ENCODE data around the gene UBE2L3. TPM values are rescaled to one million over a fixed set of nuclear protein-coding genes. Genes with fewer than 3 reads are reported as not detected.
"Not testable (repeated sequence)": the region's sequence is repeated elsewhere in the genome, so short reads cannot be mapped to it uniquely, and the experiment has no call there.

UBE2L3 gene
- total RNA-seq, 1 donor from 2014 or later = 87.5 TPM

DNA sequence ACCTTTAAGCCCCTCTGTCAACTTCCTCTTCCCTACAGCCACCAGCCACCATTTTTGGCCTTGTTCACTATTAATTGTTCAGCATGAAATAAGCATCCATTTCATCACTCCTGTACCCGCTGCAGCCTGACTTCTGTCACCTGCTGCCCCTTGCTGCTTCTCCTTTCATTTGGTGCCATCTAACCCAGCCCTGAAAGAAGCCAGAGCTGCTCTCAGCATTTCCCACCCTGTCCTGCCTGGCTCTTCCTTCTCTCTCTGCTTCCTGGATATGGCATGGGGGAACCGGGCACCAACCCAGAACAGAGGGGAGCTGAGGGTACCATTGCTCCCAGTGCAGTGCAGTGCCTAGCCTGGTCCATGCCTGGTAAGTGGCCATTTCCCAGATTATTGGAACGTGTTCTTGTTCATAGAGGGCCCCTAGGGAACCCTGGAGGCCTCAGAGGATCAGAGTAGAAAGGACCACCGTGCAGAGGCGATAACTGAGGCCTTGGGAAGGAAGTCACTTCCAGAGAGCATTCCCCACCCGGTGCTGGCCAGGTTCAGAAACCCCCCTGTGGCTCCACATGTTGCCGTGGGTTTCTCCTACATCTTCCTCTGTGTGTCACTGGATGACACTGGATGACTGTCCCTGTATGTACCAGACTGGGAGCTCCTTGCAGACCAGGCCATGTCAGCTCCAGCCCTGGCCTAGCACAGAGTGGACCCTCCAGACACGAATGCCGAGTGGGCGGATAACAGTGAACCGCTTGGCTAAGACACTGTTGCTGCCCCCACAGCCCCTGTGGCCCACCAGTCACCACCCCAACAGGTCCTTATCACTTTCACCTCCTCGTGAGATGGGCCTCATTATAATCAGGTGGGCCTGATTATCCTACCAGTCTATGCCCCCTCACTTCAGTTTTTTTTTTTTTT, 57.6 kb downstream of the UBE2L3 start:
- DNase-seq (ENCODE audit: extremely low read depth, low read depth, low spot score) = no peak

DNA sequence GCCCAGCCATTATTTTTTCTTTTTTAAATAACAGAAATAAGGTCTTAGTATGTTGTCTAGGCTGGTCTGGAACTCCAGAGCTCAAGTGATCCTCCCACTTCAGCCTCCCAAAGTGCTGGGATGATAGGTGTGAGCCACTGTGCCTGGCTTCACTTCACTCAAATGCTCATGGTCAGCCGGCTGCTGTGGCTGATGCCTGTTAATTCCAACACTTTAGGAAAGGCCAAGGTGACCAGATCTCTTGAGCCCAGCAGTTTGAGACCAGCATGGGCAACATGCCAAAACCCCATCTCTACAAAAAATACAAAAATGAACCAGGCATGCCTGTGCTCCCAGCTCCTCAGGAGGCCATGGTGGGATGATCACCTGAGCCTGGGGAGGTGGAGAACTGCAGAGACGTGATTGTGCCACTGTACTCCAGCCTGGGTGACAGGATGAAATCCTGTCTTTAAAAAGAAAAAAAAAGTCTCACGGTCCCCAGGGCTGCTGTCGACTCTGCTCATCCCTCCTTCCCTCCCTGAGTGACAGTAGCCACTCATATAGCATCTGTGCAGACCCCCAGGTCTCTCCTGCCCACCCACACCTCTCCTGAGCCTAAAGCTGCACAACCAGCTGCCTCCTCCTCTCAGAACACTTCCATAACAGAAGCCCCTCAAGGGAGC, 58.7 kb downstream of the UBE2L3 start:
- no peak for DNase-seq (ENCODE audit: extremely low read depth, low read depth, low spot score)

DNA sequence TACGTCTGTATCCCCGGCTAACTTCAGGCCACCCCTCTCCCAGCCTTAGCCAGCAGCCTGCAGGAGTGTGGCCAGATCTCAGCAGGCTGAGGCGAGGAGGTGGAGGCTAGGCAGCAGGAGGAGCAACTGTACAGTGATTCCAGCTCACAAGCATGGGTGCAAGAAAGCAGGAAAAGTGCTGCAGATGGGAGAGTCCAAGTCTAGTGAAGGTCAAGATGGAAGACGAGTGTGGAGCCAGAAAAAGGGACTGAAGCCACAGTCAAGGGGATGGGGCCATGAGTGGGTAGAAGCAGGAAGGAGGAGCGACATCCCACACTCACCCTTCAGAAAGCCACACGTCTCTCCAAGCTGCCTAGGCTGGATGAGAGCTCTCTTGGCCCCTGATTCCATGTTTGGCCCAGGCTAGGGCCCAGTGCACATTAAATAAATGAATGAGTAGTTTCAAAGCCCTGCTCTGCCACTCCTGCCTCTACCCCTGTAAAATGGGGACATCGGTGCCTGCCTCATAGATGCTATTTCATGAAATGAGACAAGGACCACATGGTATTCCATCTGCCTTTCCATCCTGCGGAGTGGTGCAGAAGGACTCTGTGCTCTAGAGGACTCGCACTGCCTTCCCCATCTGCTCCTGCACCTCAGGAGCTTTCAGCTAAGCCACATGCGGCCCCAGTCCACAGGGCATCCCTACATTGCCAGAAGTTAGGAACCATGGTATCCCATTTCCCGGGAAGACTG, 59.4 kb downstream of the UBE2L3 start:
- DNase-seq (ENCODE audit: extremely low read depth, low read depth, low spot score) = no peak

DNA sequence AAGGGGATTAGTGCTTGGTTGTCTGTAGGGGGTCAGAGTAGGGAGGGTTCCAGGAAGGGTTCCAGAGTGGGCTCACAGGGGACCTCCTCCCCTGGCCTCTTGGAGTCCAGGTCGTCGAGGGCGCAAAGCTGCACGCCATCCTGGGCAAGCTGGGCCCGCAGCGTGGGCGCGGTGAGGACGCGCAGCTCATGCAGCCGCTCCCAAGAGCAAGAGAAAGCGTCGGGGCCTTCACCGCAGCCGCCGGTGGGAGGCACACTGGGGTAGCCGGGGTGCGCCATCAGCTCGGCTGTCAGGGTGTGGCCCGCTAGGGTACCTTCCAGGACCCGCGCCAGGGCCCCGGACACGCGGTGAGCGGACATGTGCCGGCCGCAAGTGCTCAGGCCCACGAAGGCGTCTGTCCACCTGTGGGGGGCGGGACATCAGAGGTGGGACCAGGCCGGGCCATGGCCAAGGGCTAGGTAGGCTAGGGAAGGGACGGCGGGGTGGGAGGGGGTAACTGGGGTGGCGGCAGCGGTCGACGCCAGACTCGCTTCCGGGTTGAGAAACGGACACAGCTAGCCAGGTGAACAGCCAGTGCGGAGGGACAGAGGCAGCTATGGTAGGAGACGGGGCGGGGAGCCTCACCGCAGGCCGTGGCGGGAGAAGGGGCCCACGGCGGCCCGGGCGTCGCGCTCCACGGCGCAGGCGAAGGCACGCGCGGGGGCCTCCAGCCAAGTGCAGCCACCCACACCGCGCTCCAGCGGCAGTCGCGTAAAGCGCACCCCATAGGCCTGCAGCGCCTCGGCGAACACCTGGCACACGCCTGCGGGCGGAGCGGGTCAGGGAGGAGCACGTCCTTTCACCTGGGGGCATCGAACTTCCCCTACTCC, 61.1 kb downstream of the UBE2L3 start:
- DNase-seq (ENCODE audit: extremely low read depth, low read depth, low spot score) = no peak

DNA sequence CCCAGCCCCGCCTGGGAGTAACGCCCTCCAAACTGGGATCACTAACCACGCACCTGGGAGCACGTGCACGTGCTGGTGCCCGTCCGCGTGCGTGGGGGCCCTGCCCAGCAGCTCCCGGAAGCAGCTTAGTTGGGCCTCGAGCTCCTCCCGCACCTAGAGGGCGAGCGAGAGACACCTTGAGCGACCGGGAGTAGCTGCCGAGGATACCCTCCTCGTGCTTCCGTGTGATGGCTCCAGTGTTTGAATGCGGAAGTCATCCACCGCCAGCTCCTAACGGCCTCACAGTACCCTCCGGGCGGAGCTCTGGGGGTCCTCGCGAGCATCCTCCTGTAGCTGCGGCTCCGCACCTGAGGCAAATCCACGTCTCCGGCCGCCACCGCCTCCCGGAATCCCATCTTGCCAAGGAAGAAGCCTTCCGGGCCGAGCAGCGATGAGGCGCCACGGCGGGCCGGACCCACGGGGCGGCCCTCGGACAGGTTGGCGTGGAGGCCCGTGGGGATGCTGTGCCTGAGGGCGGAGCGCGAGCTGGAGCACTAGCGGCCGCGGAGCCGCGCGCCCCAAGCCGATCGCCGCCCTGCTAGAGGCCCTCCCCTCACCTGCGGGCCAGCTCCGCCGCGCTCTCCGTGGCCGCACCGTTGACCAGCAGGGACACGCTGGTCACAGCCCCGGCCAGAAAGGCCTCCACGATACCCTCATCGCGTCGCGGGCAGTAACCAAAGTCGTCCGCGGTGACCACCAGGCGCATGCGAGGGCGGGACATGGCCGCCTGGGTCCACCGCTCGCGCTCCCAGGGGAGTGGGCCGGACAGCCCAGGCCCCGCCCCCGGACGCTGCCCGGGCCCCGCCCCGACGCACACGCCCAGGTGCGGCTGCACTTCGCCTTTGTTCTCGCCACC, 62.0 kb downstream of the UBE2L3 start, which contains the start of gene YDJC:
TSS of gene YDJC (minus strand) at position 768 of the 895 bp plus-strand sequence. CDS start at position 760, 8 bp downstream.
- no peak for DNase-seq (ENCODE audit: extremely low read depth, low read depth, low spot score)

DNA sequence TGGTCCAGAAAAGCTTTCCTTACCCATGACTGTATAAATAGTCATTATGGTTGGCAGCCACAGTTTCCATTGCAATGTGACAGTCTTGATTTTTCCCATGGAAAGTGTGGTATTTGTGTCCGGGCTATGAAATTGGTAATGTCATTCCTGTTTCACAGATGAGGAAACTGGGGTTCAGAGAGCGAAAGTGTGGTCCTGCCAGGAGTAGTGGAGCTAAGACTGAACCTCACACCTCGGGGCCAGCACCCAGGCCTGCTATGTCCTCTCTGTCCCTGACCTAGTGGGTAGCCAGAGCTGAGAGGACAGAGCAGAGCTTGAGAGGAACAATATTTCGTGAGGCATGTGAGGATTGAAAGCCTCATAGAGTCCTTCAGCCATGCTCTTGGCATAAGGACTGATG, 63.5 kb downstream of the UBE2L3 start:
- no peak for DNase-seq (ENCODE audit: extremely low read depth, low read depth, low spot score)

DNA sequence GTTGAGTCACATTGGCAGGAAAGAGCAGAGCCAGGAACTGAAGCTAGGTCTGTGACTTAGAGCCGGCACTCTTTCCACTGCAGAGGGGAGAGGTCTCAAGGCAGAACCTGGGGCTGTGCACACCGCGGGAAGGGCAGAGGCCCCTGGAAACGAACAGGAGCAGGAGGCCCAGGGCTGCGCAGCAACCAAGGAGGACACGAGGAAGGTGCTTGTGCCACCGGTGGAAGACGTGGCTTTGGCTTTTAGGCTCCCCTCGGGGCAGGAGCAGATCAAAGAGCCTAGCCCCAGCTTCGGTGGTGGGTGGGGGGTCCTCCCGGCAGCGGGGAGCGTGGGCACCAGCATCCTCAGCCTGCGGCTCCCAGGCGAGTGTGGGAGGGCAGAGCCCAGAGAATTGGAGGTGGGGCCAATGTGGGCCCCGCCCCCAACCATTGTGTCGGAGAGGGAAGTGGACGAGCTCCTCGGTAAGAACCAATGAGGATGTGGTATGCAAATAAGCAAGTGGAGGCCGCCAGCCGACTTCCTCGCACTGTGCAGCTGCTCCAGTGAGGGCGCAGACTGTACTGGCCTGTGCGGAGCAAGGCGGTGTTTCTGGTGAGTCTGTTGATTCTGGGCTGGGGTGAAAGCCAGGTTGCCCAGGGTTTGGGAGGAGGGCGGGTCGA, 64.9 kb downstream of the UBE2L3 start, which contains the start of gene CCDC116:
TSS of gene CCDC116 (plus strand) at position 524 of the 659 bp plus-strand sequence. CDS start 422 bp downstream, outside the sequence.
- DNase-seq (ENCODE audit: extremely low read depth, low read depth, low spot score) = no peak

DNA sequence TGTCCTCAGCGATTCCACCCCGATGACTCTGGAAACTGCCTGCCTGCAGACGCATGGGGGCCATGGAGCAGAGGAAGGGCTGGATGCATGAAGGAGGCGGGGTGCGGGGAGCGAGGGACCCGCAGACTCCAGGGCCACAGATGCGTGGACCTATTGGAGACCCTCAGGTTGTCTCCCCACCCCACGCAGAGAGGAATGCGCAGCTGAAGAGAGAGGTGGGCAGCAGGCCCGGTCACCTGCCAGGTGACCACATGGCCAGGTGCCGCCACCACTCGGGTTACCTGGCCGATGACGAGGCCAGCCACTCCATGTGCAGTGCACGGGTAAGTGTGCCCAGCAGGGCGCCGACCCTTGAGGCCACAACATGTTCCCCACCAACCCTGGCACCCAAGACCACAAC, 65.4 kb downstream of the UBE2L3 start:
- no peak for DNase-seq (ENCODE audit: extremely low read depth, low read depth, low spot score)

DNA sequence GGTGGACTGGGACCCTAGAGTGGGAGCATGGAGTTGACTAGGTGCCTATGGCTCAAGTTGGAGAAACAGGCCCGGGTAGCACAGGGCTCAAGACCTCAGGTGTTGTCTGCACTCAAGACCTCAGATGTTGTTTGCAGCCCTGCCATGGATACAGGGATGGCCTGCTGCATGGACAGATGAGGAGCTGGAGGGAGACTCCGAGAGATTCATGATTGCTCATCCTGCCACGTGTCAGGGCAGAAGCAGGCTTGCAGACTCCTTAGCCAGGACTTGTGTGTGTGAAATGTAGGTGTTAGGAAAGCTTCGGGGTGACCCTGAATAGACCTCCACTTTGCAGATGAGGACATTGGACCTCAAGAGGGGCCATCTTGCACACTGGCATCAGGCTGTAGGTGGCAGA, 66.0 kb downstream of the UBE2L3 start:
- DNase-seq (ENCODE audit: extremely low read depth, low read depth, low spot score) = no peak

DNA sequence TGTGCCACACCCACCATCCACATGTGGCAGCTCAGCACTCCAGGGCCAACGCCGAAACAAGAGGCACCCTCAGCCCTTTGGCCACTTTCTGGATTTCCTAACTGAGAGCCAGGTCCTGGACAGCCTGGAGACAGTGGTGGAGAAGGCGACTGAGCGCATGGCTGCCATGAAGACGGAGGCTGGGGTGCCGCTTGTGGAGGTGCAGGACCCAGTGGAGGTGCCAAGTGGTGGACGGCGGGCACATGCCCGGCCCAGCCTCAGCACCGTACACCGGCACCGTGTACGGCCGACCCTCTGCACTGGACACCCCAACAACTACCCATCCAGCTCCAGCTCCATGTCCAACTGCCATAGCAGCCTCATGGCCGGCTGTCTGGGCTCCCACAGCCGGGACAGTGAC, 66.6 kb downstream of the UBE2L3 start:
- no peak for DNase-seq (ENCODE audit: extremely low read depth, low read depth, low spot score)

DNA sequence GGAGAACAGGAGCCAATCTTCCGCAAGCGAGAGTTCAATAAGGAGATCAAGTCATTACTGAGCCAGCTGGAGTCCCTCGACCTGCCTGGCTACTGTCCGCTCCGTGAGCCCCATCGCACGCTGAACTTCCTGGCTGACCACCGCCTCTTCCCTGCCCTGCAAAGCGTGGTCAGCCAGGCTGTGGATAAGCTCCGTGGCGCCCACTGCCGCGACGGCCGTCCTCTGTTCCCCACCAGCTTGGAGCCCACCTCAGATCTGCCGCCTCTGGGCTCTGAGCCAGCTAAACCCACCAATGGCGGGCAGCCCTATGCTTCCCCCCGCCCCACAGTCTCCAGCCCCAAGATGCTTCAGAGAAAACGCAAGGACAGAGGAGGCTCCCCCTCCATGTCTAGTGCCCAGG, 67.3 kb downstream of the UBE2L3 start:
- no peak for DNase-seq (ENCODE audit: extremely low read depth, low read depth, low spot score)

DNA sequence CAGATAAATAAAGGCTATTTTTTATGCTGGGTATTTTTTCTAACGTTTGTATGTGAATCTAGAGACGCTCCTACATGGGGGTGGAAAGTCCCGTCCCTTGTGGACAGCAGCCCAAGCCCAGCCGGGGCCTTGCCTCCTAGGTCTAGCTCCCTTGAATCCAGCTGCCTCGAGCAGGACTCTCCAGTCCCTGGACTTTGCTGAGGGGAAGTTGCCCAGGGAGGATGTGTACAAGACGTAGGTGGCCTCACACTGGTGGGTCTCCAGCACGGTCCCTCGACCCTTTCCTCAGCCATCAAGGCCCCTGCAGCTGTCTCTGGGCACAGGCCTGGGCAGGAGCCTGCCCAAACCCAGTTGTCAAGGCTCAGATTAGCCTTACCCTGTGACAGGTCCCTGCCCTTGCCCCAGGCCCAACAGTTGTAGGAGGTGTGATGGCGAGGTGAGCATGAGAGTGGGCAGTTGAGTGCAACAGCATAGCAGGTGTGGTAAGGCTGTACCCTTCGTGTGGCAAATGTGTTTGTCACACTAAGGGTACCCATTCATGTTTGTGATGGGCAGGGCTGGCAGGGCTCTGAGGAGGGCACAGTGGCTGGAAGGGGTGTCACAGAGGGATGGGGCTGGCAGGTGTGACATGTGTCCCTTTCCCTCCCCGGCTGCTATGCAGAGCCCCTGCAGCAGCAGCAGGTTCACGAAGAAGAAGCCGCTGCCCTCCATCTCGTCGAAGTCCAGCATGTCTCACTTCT, 68.4 kb downstream of the UBE2L3 start:
- no peak for DNase-seq (ENCODE audit: extremely low read depth, low read depth, low spot score)

DNA sequence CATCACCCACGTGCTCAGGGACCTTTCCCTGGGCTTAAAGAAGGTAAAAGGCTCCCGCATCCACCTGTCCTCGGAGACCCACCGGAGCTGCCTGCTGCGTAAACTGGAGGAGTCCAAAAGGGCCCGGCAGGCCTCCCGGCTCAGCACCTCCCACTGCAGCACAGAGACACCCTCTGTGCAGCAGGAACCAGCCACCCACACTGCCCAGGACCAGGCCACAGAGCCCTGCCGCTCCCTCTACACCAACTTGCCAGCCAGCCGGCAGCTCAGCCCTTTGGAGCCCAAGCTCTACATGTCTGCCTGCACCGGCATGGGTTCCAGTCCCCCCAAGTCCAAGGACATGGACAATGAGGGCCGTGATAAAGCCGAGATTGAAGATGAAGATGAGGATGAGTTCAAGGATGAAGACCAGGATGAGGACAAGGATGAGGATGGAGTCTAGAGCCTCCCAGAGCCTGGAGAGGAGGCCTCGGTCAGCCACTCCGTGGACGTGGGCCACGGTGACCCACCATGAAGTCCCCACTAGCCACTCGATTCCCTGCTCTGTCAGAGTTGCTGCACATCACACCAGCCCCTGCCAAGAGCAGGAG, 69.2 kb downstream of the UBE2L3 start:
- no peak for DNase-seq (ENCODE audit: extremely low read depth, low read depth, low spot score)

DNA sequence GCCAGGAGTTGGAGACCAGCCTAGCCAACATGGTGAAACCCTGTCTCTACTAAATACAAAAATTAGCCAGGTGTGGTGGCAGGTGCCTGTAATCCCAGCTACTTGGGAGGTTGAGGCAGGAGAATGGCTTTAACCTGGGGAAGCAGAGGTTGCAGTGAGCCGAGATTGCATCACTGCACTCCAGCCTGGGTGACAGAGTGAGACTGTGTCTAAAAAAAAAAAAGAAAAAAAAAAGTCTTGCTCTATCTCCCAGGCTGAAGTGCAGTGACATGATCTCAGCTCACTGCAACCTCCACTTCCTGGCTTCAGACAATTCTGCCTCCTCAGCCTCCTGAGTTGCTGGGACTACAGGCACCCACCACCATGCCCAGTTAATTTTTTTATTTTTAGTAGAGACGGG, 69.9 kb downstream of the UBE2L3 start:
- not testable (repeated sequence) for DNase-seq (ENCODE audit: extremely low read depth, low read depth, low spot score)

DNA sequence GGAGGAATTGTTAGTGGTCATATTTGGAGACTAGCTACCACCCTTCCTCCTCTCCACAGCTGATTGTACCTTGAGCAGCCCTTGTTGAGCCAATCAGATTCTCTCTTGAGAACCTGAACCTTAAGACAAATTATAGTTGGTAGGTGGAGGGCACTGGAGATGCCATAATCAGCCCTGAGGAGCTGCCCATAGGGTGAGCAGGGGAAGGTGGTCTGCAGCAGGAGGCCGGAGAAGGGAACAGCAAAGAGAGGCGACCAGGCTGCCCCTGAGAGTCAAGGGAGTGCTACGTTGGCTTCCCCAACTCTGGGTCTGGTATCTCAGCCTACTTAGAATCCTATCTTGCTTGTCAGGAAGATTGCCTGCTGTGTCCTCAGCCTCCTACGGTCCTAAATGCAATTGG, 71.8 kb downstream of the UBE2L3 start:
- DNase-seq (ENCODE audit: extremely low read depth, low read depth, low spot score) = no peak

DNA sequence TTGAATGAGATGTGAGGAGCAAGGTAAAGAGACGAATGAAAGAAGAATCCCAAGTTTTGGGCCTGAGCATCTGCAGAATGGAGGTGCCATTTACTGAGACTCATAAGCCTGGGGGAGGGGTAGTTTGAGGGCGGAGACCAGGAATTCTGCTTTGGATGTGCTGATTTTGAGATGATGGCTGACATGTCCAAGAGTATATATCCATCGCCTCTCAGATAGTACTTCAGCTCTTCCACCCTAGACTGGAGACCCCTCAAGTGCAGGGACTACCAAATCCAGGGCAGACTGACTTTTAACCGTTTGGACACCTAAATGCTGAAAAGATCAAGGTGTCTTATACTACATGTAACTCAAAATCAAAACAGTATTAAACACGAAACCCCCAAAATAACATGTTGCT, 73.3 kb downstream of the UBE2L3 start:
- no peak for DNase-seq (ENCODE audit: extremely low read depth, low read depth, low spot score)

DNA sequence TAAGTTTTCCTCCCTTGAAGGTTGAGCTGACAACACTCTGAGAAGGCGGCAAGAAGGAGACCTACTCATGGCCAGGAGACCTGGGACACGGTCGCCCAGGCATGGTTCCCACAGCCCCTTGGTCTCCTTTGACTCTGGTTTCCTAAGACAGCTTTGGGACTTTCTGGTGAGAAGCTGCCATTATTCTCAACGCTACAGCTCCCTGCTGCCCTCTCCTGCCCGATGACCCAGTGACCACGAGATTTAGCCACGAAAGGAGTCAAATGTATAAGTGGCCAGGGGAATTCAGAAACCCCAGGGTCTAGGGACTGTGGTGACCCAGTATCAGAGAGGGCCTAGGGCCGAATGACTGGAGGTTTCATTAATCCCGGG, 73.9 kb downstream of the UBE2L3 start:
- DNase-seq (ENCODE audit: extremely low read depth, low read depth, low spot score) = no peak

All from glomerular endothelial cell (primary cell).